GM12891 (cell line): ENCODE results near the gene PERP.

Source experiments
- DNase-seq: peaks from one replicate; pipeline ENCODE4 v3.0.0; 2011; ENCODE audit warnings: low spot score; ENCODE audit not compliant: insufficient read length
- FAIRE-seq: peaks from 2 replicates; lab custom pipeline; 2011; peaks lifted over from hg19 to GRCh38; lab: Jason Lieb, UNC
- PAX5 ChIP-seq: IDR thresholded peaks from 2 replicates; pipeline ENCODE4 v1.6.1; 2011; ENCODE audit warnings: low read length, moderate library complexity, mild to moderate bottlenecking; ENCODE audit not compliant: insufficient read depth, severe bottlenecking
- POLR2A ChIP-seq: IDR thresholded peaks from 2 replicates; pipeline ENCODE4 v1.6.1; 2011; ENCODE audit warnings: low read depth, low read length, control low read depth
- POLR2AphosphoS5 ChIP-seq: IDR thresholded peaks from 2 replicates; pipeline ENCODE4 v1.6.1; 2011; ENCODE audit warnings: low read depth, low read length, control low read depth
- POU2F2 ChIP-seq: IDR thresholded peaks from 2 replicates; pipeline ENCODE4 v1.6.1; 2011; ENCODE audit warnings: low read depth, mild to moderate bottlenecking, control low read depth, low read length, moderate library complexity
- SPI1 ChIP-seq: IDR thresholded peaks from 2 replicates; pipeline ENCODE4 v1.6.1; 2011; ENCODE audit warnings: low read depth, low read length, control low read depth
- TAF1 ChIP-seq: IDR thresholded peaks from 2 replicates; pipeline ENCODE4 v1.6.1; 2011; ENCODE audit warnings: low read depth, low read length, control low read depth

The PERP gene

DNA sequence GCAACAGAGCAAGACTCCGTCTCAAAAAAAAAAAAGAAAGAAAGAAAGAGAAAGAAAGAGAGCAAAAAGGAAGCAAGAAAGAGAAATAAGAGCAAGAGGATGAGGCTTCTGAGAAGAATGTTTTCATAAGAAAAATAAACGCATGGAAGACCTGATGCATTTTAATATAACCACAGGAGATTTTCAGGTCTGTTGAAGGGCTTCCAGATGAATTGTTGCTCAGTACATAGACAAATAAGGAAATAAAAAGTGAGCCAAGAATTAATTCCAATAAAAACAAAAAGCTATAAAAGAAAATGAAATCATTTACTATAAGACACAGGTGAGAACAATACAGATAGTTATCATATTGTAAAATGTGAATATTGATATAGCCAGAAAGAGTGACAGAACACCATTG, 43.5 kb downstream of the PERP start:
- FAIRE-seq (no peak), DNase-seq (no peak)
- TF ChIP-seq POU2F2 (no peak), PAX5 (no peak), TAF1 (no peak), POLR2A (no peak), POLR2AphosphoS5 (no peak), SPI1 (no peak)

DNA sequence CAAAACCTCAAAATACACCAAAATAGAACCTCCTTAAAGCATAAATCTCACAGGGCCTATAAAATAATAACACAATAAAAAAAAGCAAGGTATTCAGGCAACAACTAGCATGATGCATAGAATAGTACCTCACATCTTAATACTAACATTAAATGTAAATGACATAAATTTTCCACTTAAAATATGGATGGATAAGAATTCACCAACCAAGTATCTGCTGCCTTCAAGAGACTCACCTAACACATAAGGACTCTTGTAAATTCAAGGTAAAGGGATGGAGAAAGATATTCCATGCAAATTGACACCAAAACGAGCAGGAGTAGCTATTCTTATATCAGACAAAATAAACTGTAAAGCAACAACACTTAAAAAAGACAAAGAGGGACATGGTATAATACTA, 52.2 kb downstream of the PERP start:
- TF ChIP-seq POU2F2 (no peak), POLR2A (no peak), PAX5 (no peak), POLR2AphosphoS5 (no peak)
- FAIRE-seq, result no peak

DNA sequence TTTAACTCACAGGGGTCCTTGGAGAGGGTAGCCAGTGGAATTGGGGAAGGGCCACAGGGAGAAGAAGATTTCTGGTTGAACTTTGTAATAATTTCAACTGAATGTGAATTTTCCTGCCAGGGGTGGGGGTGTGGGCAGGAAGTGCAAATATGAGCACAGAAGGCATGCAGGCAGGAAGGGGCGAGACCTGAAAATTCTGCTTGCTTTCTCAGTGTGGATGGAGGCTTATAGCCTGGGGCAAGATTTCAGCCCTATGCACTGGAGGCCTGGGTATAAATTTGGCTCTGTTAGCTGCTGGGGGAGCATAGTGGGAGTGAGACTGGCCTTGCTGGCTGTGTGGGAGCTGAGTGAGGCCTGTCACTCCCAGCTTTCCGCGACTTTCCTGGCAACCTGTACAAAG, 54.4 kb downstream of the PERP start:
- FAIRE-seq (no peak), DNase-seq (no peak)
- TF ChIP-seq POLR2A, result no peak

More for the DNA sequence above, 52.2 kb downstream of the PERP start:
- DNase-seq, result no peak

DNA sequence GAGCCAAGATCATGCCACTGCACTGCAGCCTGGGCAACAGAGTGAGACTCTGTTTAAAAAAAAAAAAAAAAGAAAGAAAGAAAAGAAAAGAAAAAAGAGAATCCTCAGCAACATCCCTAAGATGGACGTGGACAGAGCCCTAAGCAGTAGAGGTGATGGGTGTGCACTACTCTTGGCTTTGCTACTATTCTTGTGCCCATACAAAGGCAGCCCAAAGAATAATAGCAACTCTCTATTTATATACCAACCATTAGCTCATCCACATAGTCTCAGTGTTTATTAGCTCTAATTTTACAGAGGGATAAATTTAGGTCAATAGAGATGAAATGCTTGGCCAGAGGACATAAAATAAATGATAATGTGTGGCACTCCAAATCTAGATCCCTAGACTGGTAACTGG, 62.2 kb downstream of the PERP start:
- no peak for FAIRE-seq
- DNase-seq, result no peak
- TF ChIP-seq POU2F2, result no peak
- TF ChIP-seq PAX5, result no peak
- no peak for TF ChIP-seq POLR2AphosphoS5
- TF ChIP-seq SPI1, result no peak
- TF ChIP-seq POLR2A, result no peak
- TF ChIP-seq TAF1, result no peak

DNA sequence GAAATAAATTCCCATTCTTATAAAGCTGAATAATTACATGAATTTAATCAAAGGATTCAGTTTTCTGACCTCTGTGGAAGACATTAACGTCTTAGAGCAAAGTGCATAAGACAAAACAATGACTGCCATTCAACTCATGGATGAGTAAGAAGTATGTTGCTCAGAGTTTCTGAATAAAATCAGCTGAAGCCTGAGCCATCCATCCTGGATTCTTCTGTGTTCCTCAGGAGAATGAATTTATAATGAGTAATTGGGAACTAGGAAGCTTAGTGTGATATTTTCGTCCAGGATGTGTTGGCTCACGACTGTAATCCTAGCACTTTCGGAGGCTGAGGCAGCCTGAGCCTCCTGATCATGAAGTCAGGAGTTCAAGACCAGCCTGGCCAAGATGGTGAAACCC, 62.8 kb downstream of the PERP start:
- no peak for FAIRE-seq

More for the DNA sequence above, 62.8 kb downstream of the PERP start:
- TF ChIP-seq SPI1 (no peak), POU2F2 (no peak)
- no peak for DNase-seq
